Lung (tissue), 12 donors: ENCODE data around the gene VWA5B1. TPM values are rescaled to one million over a fixed set of nuclear protein-coding genes. Genes with fewer than 3 reads are reported as not detected.

ENCODE experiments used
- ATAC-seq: fragments of 200-7000 bp; cut with Tn5 transposase; one replicate; pipeline ENCODE4 v1.9.1; 2020; ENCODE audit warnings: moderate number of reproducible peaks; ENCODE audit not compliant: insufficient read depth, low FRiP score
- DNase-seq, 3 donors: peaks; one replicate each; pipeline ENCODE4 v3.0.0-alpha.2; 2013 to 2017
- H3K27ac ChIP-seq, 2 donors: one replicate each; pipeline ENCODE4 v1.5.1; 2013; ENCODE audit warnings: mild to moderate bottlenecking in 2 of 2, moderate library complexity in 2 of 2, control low read depth in 1 of 2, inconsistent platforms in 1 of 2, low read depth in 1 of 2, low read length in 1 of 2
- H3K27me3 ChIP-seq, 3 donors: one replicate each; pipeline ENCODE4 v1.5.1; 2013; ENCODE audit warnings: low read length in 2 of 3; ENCODE audit not compliant: control insufficient read depth in 3 of 3, insufficient read depth in 3 of 3
- H3K36me3 ChIP-seq, 4 donors: one replicate each; pipeline ENCODE4 v1.5.1; 2013; ENCODE audit warnings: low read length in 4 of 4, mild to moderate bottlenecking in 1 of 4, moderate library complexity in 1 of 4; ENCODE audit not compliant: control insufficient read depth in 4 of 4, insufficient read depth in 4 of 4
- H3K4me1 ChIP-seq, 5 donors: one replicate each; pipeline ENCODE4 v1.5.1; 2013; ENCODE audit warnings: low read length in 5 of 5, mild to moderate bottlenecking in 2 of 5, moderate library complexity in 1 of 5; ENCODE audit not compliant: control insufficient read depth in 5 of 5, insufficient read depth in 5 of 5
- H3K4me3 ChIP-seq: one replicate; pipeline ENCODE4 v1.5.1; 2013; ENCODE audit warnings: mild to moderate bottlenecking, control low read depth, moderate library complexity
- H3K9ac ChIP-seq, 2 donors: one replicate each; pipeline ENCODE4 v1.5.1; 2013; ENCODE audit warnings: low read length in 2 of 2, control low read depth in 1 of 2; ENCODE audit not compliant: insufficient read depth in 1 of 2
- H3K9me3 ChIP-seq, 4 donors: one replicate each; pipeline ENCODE4 v1.5.1; 2013; ENCODE audit warnings: low read length in 3 of 4, mild to moderate bottlenecking in 1 of 4, moderate library complexity in 1 of 4; ENCODE audit not compliant: control insufficient read depth in 4 of 4, insufficient read depth in 3 of 4
- WGBS, 2 donors: extraction: QIAGEN DNeasy Blood & Tissue Kit; methylation state at CpG; one replicate each; pipeline ENCODE4 v1.1.7; 2013; 5-methylcytosine and 5-hydroxymethylcytosine counted together
- polyA plus RNA-seq, 2 donors: library from polyadenylated mRNA; stranded (reverse); fragments of 200-250 nt; gene quantifications; one replicate each; pipeline ENCODE4 v1.2.1, GENCODE V29; 2013
- total RNA-seq, 2 donors: library from RNA; depleted of rRNA in 1 of 2; stranded (reverse); fragments of >200 nt in 1 of 2; gene quantifications; one replicate each; pipeline ENCODE4 v1.2.1, GENCODE V29; 2014 to 2021
- TF ChIP-seq, protein P1 (sequence below): IDR thresholded peaks from 2 replicates; pipeline ENCODE4 v1.5.1; 2012; ENCODE audit warnings: mild to moderate bottlenecking; ENCODE audit errors: control extremely low read depth, extremely low read depth
- donor health status: control.
- donor health status: control.
- donor health status: Bipolar disorder and iron deficiency.
- donor health status: healthy.
- donor health status: DM: yes; HTN: yes; CAD: no.

VWA5B1 gene
- total and polyA plus RNA-seq, 4 donors, result 0.02 to 0.40 (median 0.26) TPM

DNA sequence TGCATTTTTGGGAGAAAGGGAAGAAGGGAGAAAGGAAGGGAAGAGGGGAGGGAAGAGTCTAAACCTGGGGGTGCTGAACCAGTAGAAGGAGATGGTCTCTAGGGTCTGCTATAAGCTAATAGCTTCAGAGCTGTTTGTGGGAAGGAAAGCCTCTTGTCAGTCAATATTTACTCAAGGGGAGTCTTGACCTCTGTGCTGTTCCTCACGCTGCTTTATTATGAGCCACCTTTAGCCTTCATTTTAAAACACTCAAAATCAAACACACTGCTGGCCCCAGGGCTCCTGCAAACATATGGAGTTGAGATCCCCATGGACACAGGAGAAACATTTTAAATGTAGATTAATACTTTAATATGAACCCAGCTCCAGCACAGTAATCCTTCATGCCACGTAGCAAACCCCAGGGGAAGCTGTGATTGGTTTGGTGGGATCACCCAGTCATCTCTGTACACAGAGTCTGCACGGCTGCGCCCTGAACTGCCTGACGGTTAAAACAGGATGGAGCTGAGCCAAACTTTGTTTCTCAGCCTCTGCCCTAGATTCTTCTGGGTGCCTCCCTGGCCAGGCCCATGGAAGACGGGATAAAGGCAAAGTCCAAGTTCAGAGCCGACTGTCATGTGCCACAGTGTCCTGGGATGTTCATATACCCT is 40.2 kb upstream of the VWA5B1 start:
- no peak overlapping the region for H3K27ac ChIP-seq
- peak in 1 of 3 donors; percentile 65 for DNase-seq

DNA sequence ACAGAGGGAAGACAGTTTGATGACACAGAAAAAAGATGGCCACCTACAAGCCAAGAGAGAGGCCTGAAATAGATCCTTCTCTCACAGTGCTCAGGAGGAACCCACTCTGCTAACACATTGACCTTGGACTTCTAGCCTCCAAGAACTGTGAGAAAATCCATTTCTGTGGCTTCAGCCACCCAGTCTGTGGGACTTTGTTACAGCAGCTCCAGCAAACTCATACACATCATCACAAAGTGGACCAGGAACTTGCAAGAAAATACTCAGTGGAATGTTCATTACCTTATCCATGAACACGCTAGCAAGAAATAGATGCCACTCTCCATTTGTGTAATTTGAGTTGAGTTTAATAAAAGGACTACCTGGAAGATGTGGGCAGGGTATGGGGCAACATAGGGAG is 38.1 kb upstream of the VWA5B1 start:
- WGBS, 2 donors, result 95 to 100% methylated on average over 1 of the region's 1 CpG
- ATAC-seq, result no peak
- TF ChIP-seq, protein P1, sequence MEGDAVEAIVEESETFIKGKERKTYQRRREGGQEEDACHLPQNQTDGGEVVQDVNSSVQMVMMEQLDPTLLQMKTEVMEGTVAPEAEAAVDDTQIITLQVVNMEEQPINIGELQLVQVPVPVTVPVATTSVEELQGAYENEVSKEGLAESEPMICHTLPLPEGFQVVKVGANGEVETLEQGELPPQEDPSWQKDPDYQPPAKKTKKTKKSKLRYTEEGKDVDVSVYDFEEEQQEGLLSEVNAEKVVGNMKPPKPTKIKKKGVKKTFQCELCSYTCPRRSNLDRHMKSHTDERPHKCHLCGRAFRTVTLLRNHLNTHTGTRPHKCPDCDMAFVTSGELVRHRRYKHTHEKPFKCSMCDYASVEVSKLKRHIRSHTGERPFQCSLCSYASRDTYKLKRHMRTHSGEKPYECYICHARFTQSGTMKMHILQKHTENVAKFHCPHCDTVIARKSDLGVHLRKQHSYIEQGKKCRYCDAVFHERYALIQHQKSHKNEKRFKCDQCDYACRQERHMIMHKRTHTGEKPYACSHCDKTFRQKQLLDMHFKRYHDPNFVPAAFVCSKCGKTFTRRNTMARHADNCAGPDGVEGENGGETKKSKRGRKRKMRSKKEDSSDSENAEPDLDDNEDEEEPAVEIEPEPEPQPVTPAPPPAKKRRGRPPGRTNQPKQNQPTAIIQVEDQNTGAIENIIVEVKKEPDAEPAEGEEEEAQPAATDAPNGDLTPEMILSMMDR, result no peak

More for the DNA sequence above, 40.2 kb upstream of the VWA5B1 start:
- Histone ChIP-seq H3K9me3 (no peaks in the 10 kb centered on the region), H3K27me3 (peaks cover 0 to 9% (median 0%) of the 10 kb centered on the region in 3 donors), H3K9ac (no peak overlapping the region), H3K4me3 (no peak overlapping the region), H3K36me3 (no peaks in the 10 kb centered on the region), H3K4me1 (peaks cover 0 to 3% (median 0%) of the 10 kb centered on the region in 5 donors)
- WGBS, 2 donors, result 49 to 69% methylated on average over 7 of the region's 7 CpGs
- TF ChIP-seq, protein P1, result no peak
- ATAC-seq, result no peak

DNA sequence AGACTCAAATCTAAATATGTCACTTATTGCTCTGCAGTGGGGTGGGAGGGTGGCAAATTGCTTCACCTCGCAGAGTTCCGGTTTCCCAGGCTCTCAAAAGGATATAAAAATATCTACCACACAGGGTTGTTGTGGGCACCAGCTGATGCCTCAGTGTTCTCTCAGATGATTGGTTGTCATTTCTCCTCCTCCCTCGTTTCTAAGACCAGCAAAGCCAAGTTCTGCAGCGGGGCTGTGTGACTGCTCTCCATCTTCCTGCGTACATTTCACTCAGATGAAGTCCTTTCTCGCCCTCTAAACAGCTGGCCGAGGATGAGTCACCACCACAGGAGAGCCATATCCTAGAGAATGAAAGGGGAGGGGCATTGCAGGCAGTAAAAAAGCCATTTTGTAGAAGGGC is 35.0 kb upstream of the VWA5B1 start:
- no peak for ATAC-seq
- Histone ChIP-seq H3K27me3 (peaks cover 0 to 9% (median 0%) of the 10 kb centered on the region in 3 donors), H3K4me3 (no peak overlapping the region), H3K4me1 (peaks cover 0 to 8% (median 0%) of the 10 kb centered on the region in 5 donors), H3K9ac (no peak overlapping the region), H3K9me3 (peaks cover 0 to 1% (median 0%) of the 10 kb centered on the region in 4 donors), H3K36me3 (no peaks in the 10 kb centered on the region), H3K27ac (no peak overlapping the region)
- TF ChIP-seq, protein P1, result no peak
- WGBS, 2 donors, result 58 to 73% methylated on average over 7 of the region's 7 CpGs
- no peak for DNase-seq

More for the DNA sequence above, 38.1 kb upstream of the VWA5B1 start:
- no peak for DNase-seq
- Histone ChIP-seq H3K27me3 (peaks cover 0 to 14% (median 0%) of the 10 kb centered on the region in 3 donors), H3K4me1 (peaks cover 0 to 3% (median 0%) of the 10 kb centered on the region in 5 donors), H3K36me3 (no peaks in the 10 kb centered on the region), H3K9ac (no peak overlapping the region), H3K9me3 (peaks cover 0 to 1% (median 0%) of the 10 kb centered on the region in 4 donors), H3K4me3 (no peak overlapping the region), H3K27ac (no peak overlapping the region)
